HG03039 (cell line): ENCODE results near the gene AADACL3.
"Not testable (repeated sequence)": the region's sequence is repeated elsewhere in the genome, so short reads cannot be mapped to it uniquely, and the experiment has no call there.

Experiments used
- ATAC-seq: cut with Tn5 transposase; IDR thresholded peaks from one replicate; pipeline ENCODE4 v1.9.1; 2021; ENCODE audit warnings: mild to moderate bottlenecking, moderate library complexity; ENCODE audit not compliant: unreplicated experiment

AADACL3 gene

GRCh38 chr1:12715896-12716437 is at the start of gene AADACL3:
TSS of gene AADACL3 (plus strand) at chr1:12716110. CDS start at chr1:12716177, 67 bp downstream.
- ATAC-seq = no peak

GRCh38 chr1:12666141-12666735 is 49.7 kb upstream of the AADACL3 start:
- ATAC-seq = no peak

- ATAC-seq = no peak
Measured at GRCh38 chr1:12669529-12670068, 46.3 kb upstream of the AADACL3 start.

GRCh38 chr1:12674358-12674757 is 41.6 kb upstream of the AADACL3 start:
- ATAC-seq = no peak

GRCh38 chr1:12676122-12676521 is 39.8 kb upstream of the AADACL3 start:
- not testable (repeated sequence) for ATAC-seq

GRCh38 chr1:12677565-12677964 is 38.3 kb upstream of the AADACL3 start:
- no peak for ATAC-seq

- no peak for ATAC-seq
Measured at GRCh38 chr1:12678350-12678749, 37.6 kb upstream of the AADACL3 start.

GRCh38 chr1:12678820-12679219 is 37.1 kb upstream of the AADACL3 start:
- ATAC-seq = no peak

- ATAC-seq = no peak
Measured at GRCh38 chr1:12690156-12690555, 25.8 kb upstream of the AADACL3 start.

GRCh38 chr1:12692967-12693782 is 22.7 kb upstream of the AADACL3 start:
- ATAC-seq = no peak

- ATAC-seq = no peak
Measured at GRCh38 chr1:12696658-12697057, 19.3 kb upstream of the AADACL3 start.

- no peak for ATAC-seq
Measured at GRCh38 chr1:12697397-12697796, 18.5 kb upstream of the AADACL3 start.

GRCh38 chr1:12703821-12704451 is 12.0 kb upstream of the AADACL3 start:
- no peak for ATAC-seq

GRCh38 chr1:12706061-12706460 is 9.8 kb upstream of the AADACL3 start:
- no peak for ATAC-seq

- no peak for ATAC-seq
Measured at GRCh38 chr1:12708396-12709090, 7.4 kb upstream of the AADACL3 start.

- no peak for ATAC-seq
Measured at GRCh38 chr1:12709091-12709491, 6.8 kb upstream of the AADACL3 start.

GRCh38 chr1:12709696-12710095 is 6.2 kb upstream of the AADACL3 start:
- ATAC-seq = no peak

GRCh38 chr1:12711536-12711935 is 4.4 kb upstream of the AADACL3 start:
- ATAC-seq = no peak

- no peak for ATAC-seq
Measured at GRCh38 chr1:12712076-12712475, 3.8 kb upstream of the AADACL3 start.

- ATAC-seq = no peak
Measured at GRCh38 chr1:12712929-12713328, 3.0 kb upstream of the AADACL3 start.

- not testable (repeated sequence) for ATAC-seq
Measured at GRCh38 chr1:12713651-12714050, 2.3 kb upstream of the AADACL3 start.
